ENCODE results near the gene TRAF3IP3.
A peak's percentile ranks its signal among the peaks of the same experiment; 100 is the strongest.

TRAF3IP3 gene

DNA sequence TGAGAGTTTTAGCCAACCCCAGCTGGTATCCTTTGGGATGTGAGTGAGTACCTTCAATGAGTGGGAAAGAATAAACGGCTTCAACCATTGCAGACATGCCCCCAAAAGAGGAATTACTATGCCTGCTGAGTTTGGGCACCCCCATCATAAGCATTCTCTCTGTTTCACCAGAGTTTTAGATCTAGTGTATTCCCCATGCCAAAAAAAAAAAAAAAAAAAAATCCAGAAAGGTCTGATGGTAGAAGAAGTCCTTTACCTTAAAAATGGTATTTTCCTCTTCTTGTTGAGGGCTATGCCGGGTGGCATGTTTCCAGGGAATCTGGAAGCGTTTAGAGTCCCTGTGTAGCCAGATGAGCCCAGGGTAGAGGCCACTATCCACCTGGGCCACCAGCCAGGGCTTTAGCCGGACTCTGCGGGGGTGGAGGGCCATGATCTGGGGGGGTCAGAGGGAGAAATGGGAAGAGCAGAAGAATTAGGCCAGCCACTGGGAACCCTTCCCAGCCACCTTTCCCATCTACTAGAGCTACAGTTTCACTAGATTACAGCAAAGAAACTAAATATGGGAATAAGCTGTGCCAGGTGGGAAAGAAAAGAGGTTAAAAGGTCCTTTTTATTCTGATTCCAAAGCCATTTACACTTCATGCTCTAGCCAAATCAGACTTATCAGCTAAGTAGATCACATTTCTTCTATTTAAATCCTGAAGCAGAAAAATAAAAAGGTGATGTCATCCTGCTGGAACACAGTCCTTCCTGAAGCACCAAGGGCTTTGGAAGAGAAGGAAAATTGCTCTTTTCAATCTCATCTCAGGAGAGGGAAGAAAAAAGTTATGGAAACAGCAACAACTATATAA lies 45.4 kb downstream of the TRAF3IP3 start:
- H3K4me3 ChIP-seq (replicated peaks; ENCODE audit: low read depth, low read length), result no peak overlapping the region
- TF ChIP-seq, protein P1, sequence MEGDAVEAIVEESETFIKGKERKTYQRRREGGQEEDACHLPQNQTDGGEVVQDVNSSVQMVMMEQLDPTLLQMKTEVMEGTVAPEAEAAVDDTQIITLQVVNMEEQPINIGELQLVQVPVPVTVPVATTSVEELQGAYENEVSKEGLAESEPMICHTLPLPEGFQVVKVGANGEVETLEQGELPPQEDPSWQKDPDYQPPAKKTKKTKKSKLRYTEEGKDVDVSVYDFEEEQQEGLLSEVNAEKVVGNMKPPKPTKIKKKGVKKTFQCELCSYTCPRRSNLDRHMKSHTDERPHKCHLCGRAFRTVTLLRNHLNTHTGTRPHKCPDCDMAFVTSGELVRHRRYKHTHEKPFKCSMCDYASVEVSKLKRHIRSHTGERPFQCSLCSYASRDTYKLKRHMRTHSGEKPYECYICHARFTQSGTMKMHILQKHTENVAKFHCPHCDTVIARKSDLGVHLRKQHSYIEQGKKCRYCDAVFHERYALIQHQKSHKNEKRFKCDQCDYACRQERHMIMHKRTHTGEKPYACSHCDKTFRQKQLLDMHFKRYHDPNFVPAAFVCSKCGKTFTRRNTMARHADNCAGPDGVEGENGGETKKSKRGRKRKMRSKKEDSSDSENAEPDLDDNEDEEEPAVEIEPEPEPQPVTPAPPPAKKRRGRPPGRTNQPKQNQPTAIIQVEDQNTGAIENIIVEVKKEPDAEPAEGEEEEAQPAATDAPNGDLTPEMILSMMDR (IDR thresholded peaks at IDR 0.05; ENCODE audit: low read depth, low read length, missing control alignments), result no peak
- DNase-seq (ENCODE audit: extremely low read depth, low read depth), result no peak

DNA sequence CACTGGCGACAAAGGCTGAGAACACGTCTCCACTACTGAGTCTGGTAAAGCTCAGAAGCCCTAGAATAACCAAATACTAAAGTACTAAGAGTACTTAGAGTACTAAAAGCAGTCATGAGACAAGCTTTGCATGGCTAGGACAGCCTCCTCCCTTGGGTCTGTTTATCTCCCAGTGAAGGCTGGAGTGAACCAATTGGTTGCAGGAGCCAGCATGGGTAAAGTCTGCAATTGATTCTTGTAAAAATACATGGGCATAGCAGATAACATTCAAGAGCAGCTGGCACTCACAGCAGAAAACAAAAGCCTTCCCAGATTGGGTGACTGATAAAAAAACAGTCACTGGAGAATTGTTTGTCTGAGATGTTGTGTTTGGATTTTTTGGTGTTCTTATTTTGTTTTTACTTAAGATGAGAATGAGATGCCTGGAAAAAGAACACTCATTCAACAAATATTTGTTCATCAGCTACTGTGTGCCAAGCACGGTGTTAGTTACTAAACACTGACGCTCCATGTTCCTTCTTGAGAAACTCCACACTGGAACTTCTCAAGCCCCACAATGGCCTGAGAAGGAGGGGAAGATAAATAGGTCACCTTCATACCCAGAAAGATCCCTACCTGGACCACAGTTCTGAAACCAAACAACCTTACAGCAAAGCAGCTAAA lies 46.4 kb downstream of the TRAF3IP3 start:
- no peak overlapping the region for H3K4me3 ChIP-seq (replicated peaks; ENCODE audit: low read depth, low read length)
- DNase-seq (ENCODE audit: extremely low read depth, low read depth), result no peak
- TF ChIP-seq, protein P1 (IDR thresholded peaks at IDR 0.05; ENCODE audit: low read depth, low read length, missing control alignments), result no peak

- no peak for DNase-seq (ENCODE audit: extremely low read depth, low read depth)
- TF ChIP-seq, protein P1 (IDR thresholded peaks at IDR 0.05; ENCODE audit: low read depth, low read length, missing control alignments), result no peak
- no peak overlapping the region for H3K4me3 ChIP-seq (replicated peaks; ENCODE audit: low read depth, low read length)
These were observed 46.9 kb downstream of the TRAF3IP3 start for GRCh38 chr1:209802780-209803152.

- TF ChIP-seq, protein P1 (IDR thresholded peaks at IDR 0.05; ENCODE audit: low read depth, low read length, missing control alignments), result no peak
- DNase-seq (ENCODE audit: extremely low read depth, low read depth), result no peak
- no peak overlapping the region for H3K4me3 ChIP-seq (replicated peaks; ENCODE audit: low read depth, low read length)
These were observed 47.7 kb downstream of the TRAF3IP3 start for GRCh38 chr1:209803568-209803967.

- DNase-seq (ENCODE audit: extremely low read depth, low read depth), result no peak
- peak overlapping the region; percentile 34; the same call in 1 of the 2 replicates for H3K4me3 ChIP-seq (replicated peaks; ENCODE audit: low read depth, low read length)
- TF ChIP-seq, protein P1 (IDR thresholded peaks at IDR 0.05; ENCODE audit: low read depth, low read length, missing control alignments), result no peak
These were observed 49.5 kb downstream of the TRAF3IP3 start for GRCh38 chr1:209805341-209805781.

GRCh38 chr1:209805875-209806760 lies 50.3 kb downstream of the TRAF3IP3 start, which contains the start of gene IRF6:
Gene IRF6 (minus strand): TSS chr1:209806142. CDS start chr1:209801413, 4,729 bp downstream.
- no peak for DNase-seq (ENCODE audit: extremely low read depth, low read depth)
- TF ChIP-seq, protein P1 (IDR thresholded peaks at IDR 0.05; ENCODE audit: low read depth, low read length, missing control alignments), result no peak
- peak within 1 kb of the TSS; percentile 34 for H3K4me3 ChIP-seq (replicated peaks; ENCODE audit: low read depth, low read length)

All from HFF-Myc (cell line).